Measurements from ENCODE around the gene DPP6.

- TF ChIP-seq CTCF (conservative IDR thresholded peaks at IDR 0.05; ENCODE audit: low read length) = no peak
- no peak for TF ChIP-seq EZH2phosphoT487 (IDR thresholded peaks at IDR 0.05; ENCODE audit: borderline replicate concordance)
These were observed 789.6 kb downstream of the DPP6 start for GRCh38 chr7:154841731-154842331.

Measured in Loucy (cell line).